ENCODE data around the gene MRPL20.
A peak's percentile ranks its signal among the peaks of the same experiment; 100 is the strongest.

MRPL20 gene

DNA sequence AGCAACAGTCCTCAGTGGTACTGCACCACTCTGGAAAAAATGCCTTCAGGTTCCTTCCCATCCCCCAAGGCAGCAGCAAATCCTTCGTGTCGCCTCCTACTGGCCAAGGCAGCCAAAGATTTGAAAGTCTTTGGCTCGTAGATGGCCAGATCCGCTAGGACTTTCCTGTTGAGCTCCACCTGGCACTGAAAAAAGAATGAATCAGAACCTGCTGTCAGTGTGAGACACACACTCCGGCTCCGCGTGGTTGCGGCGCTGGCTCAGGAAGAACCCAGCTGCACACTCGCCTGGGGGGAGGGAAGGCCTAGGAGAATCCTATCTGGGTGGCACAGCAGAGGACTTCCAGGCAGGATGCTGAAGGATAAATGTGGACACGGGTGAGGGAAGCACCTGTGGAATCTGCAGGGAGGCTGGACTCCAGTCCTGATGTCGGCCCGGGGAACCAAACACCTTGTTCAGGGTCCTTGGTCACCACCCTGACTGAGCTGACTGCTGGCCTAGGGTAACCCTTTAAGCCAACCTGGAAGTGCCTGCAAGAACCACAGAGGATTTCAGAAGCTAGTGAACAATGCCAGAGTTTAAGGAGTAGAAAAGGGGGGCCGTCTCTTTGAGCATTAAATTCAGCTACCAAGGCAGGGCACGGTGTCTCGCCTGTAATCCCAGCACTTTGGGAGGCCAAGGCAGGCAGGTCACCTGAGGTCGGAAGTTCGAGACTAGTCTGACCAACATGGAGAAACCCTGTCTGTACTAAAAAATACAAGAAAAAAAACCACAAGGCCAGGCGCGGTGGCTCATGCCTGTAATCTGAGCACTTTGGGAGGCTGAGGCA lies 4.8 kb downstream of the MRPL20 start:
- Histone ChIP-seq H3K9me3 (no peaks in the 10 kb centered on the region), H3K27me3 (no peaks in the 10 kb centered on the region), H3K4me3 (ENCODE audit: low read depth in 1 of 2, low read length in 1 of 2) (no peak overlapping the region), H3K36me3 (peaks cover 57% of the 10 kb centered on the region), H3K4me1 (ENCODE audit: control insufficient read depth in 1 of 2, insufficient read depth in 1 of 2, low read depth in 1 of 2, low read length in 1 of 2) (peaks cover 40 to 41% of the 10 kb centered on the region in 2 experiments), H3K27ac (no peak overlapping the region)
- TF ChIP-seq, protein P1, sequence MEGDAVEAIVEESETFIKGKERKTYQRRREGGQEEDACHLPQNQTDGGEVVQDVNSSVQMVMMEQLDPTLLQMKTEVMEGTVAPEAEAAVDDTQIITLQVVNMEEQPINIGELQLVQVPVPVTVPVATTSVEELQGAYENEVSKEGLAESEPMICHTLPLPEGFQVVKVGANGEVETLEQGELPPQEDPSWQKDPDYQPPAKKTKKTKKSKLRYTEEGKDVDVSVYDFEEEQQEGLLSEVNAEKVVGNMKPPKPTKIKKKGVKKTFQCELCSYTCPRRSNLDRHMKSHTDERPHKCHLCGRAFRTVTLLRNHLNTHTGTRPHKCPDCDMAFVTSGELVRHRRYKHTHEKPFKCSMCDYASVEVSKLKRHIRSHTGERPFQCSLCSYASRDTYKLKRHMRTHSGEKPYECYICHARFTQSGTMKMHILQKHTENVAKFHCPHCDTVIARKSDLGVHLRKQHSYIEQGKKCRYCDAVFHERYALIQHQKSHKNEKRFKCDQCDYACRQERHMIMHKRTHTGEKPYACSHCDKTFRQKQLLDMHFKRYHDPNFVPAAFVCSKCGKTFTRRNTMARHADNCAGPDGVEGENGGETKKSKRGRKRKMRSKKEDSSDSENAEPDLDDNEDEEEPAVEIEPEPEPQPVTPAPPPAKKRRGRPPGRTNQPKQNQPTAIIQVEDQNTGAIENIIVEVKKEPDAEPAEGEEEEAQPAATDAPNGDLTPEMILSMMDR (IDR thresholded peaks at IDR 0.05), result no peak

DNA sequence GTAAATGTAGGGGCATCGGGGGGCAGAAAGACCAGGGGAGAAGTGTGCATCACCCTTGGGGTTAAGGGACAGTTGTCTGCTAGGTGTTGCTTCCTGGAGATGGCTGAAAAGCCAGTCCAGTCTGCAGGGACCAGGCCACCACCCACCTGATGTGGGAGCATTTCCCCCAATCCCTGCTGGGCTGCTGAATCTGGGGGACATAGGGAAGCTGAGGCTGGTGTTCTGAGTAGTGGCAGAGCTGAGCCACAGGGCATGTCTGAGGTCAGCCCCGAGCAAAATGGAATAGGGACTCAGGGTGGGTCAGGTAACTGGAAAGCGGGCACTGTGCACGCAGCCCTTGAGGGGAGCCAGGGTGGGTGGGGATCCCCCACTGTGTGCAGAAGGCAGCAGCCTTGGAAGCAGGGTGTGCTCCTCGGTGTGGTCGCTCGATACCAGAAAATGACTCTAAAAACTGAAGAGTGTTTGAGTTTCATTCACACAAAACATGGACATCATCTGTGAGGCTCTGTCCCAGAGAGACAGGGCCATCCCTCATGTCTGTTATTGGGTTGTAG lies 5.6 kb downstream of the MRPL20 start:
- Histone ChIP-seq H3K9me3 (no peaks in the 10 kb centered on the region), H3K36me3 (peaks cover 64% of the 10 kb centered on the region), H3K27me3 (no peaks in the 10 kb centered on the region), H3K27ac (no peak overlapping the region), H3K4me3 (ENCODE audit: low read depth in 1 of 2, low read length in 1 of 2) (no peak overlapping the region), H3K4me1 (ENCODE audit: control insufficient read depth in 1 of 2, insufficient read depth in 1 of 2, low read depth in 1 of 2, low read length in 1 of 2) (peaks cover 34 to 37% of the 10 kb centered on the region in 2 experiments)
- TF ChIP-seq, protein P1 (IDR thresholded peaks at IDR 0.05), result no peak

DNA sequence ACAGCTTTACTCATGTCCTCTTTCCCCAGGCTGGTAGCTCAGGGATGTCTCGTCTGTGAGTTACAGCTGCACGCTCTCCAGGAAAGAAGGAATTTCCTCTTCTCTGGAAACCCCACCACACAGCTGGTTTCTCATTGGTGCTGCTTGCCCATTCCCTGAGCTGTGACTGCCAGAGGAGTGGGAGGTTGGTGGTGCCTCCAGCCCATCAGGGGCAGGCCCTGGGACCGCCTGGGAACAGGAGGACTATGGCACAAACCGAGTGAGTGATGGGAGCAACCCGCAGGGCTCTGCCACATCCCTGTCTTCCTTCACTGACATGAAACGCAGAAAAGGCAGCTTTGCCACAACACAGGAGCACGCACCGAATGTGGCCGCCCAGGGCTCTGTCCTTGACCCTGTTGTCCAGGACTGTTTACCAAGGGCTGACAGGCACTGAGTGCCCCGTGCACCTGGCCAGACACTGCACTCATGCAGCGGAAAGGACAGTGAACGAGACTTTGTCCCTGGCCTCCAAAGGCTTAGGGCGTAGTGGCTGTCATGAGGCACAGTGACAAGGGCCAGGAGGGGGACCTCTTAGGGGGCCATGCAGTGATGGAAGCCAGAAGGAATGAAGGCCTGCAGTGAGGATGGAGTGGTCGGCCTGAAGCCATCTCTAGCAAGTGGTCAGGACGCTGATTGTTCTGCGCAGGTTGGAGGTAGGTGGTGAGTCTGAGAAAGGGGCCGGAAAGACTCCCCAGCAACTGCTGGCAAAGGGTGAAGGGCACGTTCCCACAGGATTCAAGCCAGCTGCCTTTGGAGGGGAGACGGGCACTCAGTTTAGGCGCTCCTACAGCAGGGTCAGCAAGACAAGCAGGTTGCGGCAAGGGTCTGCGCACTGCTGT lies 6.3 kb downstream of the MRPL20 start:
- peak overlapping the region; percentile 79 to 80 for H3K4me3 ChIP-seq (ENCODE audit: low read depth in 1 of 2, low read length in 1 of 2)

DNA sequence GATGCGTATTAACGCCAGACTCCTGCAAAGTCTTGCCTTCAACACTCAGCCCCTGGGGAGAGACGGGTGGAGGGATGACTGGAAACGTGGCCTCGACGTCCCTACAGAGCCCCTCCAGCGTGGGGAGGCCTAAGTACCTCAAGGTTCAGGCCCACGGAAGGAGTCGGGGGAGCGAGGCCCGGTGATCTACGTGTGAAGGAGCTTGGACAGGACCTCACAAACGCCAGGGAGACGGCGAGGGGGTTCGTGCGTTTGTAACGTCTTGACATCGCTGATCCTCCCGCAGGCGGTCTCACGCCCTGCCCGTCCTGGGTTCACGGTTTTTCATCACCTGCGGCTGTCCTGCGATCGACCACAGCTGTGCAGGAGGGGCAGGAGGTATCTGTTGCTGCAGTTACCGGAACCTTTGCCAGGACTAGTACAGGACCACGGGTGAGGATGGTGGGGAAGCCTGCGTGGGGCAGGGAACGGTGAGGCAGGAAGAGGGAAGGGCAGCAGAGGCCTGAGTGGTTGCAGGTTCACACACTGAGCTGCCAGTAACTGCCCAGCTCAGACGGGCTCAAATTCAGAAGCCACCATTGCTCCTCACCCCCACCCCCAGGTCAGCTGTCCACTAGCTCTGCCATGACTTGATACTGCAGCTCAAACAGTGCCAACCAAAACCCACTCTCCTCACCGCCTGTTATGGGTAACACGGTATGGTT lies 7.1 kb downstream of the MRPL20 start:
- TF ChIP-seq, protein P1 (IDR thresholded peaks at IDR 0.05), result no peak
- peaks cover 65% of the 10 kb centered on the region for H3K36me3 ChIP-seq

More for the DNA sequence above, 6.3 kb downstream of the MRPL20 start:
- peak overlapping the region; percentile 89 for H3K27ac ChIP-seq
- no peaks in the 10 kb centered on the region for H3K9me3 ChIP-seq
- peaks cover 65% of the 10 kb centered on the region for H3K36me3 ChIP-seq
- H3K4me1 ChIP-seq (ENCODE audit: control insufficient read depth in 1 of 2, insufficient read depth in 1 of 2, low read depth in 1 of 2, low read length in 1 of 2), result peaks cover 28 to 30% of the 10 kb centered on the region in 2 experiments
- TF ChIP-seq, protein P1 (IDR thresholded peaks at IDR 0.05), result no peak
- no peaks in the 10 kb centered on the region for H3K27me3 ChIP-seq

More for the DNA sequence above, 7.1 kb downstream of the MRPL20 start:
- Histone ChIP-seq H3K4me3 (ENCODE audit: low read depth in 1 of 2, low read length in 1 of 2) (peak overlapping the region; percentile 79 to 80), H3K27me3 (no peaks in the 10 kb centered on the region), H3K9me3 (no peaks in the 10 kb centered on the region), H3K27ac (peak overlapping the region; percentile 89), H3K4me1 (ENCODE audit: control insufficient read depth in 1 of 2, insufficient read depth in 1 of 2, low read depth in 1 of 2, low read length in 1 of 2) (peaks cover 28 to 30% of the 10 kb centered on the region in 2 experiments)
